Fibroblast of lung (primary cell): Measurements from ENCODE around the gene FTCDNL1. TPM values are rescaled to one million over a fixed set of nuclear protein-coding genes. Genes with fewer than 3 reads are reported as not detected.

Experiments
- DNase-seq, 2 donors: peaks; one replicate each; pipeline versions ENCODE4 v3.0.0 to v3.0.0-alpha.2; 2010; ENCODE audit warnings: low read depth in 2 of 2
- H2AFZ ChIP-seq: 2 replicates; pipeline ENCODE4 v1.5.1; 2012; ENCODE audit warnings: low read length, control low read depth, inconsistent platforms
- H3K27ac ChIP-seq: 2 replicates; pipeline ENCODE4 v1.5.1; 2011; ENCODE audit warnings: low read length, control low read depth; ENCODE audit not compliant: insufficient read depth
- H3K27me3 ChIP-seq: 2 replicates; pipeline ENCODE4 v1.5.1; 2011; ENCODE audit warnings: mild to moderate bottlenecking, low read length; ENCODE audit not compliant: control insufficient read depth, insufficient read depth
- H3K36me3 ChIP-seq: 2 replicates; pipeline ENCODE4 v1.5.1; 2011; ENCODE audit warnings: low read length; ENCODE audit not compliant: control insufficient read depth, insufficient read depth
- H3K4me1 ChIP-seq: 2 replicates; pipeline ENCODE4 v1.5.1; 2011; ENCODE audit warnings: low read length; ENCODE audit not compliant: control insufficient read depth, insufficient read depth; ENCODE audit errors: extremely low read depth
- H3K4me2 ChIP-seq: 2 replicates; pipeline ENCODE4 v1.5.1; 2011; ENCODE audit warnings: low read length, control low read depth; ENCODE audit not compliant: insufficient read depth; ENCODE audit errors: extremely low read depth
- H3K4me3 ChIP-seq, 4 experiments: fragments of 200-600 bp in 1 of 4; sonication (generic) in 1 of 4; replicated peaks in 1 of 4; 2 replicates each; pipeline ENCODE4 v1.5.1; 2011 to 2016; ENCODE audit warnings: low read length in 4 of 4, low read depth in 3 of 4, mild to moderate bottlenecking in 3 of 4, control low read depth in 2 of 4, inconsistent platforms in 1 of 4, mixed read lengths in 1 of 4; ENCODE audit not compliant: insufficient read depth in 1 of 4; ENCODE audit errors: control extremely low read depth in 1 of 4
- H3K79me2 ChIP-seq: 2 replicates; pipeline ENCODE4 v1.5.1; 2012; ENCODE audit warnings: mild to moderate bottlenecking, low read length, inconsistent platforms; ENCODE audit not compliant: control insufficient read depth, insufficient read depth
- H3K9ac ChIP-seq: 2 replicates; pipeline ENCODE4 v1.5.1; 2011; ENCODE audit warnings: mild to moderate bottlenecking, low read length, control low read depth; ENCODE audit not compliant: insufficient read depth
- H3K9me3 ChIP-seq: 2 replicates; pipeline ENCODE4 v1.5.1; 2012; ENCODE audit warnings: low read depth, low read length; ENCODE audit not compliant: control insufficient read depth, insufficient read depth
- H4K20me1 ChIP-seq: 2 replicates; pipeline ENCODE4 v1.5.1; 2011; ENCODE audit warnings: low read length; ENCODE audit not compliant: control insufficient read depth, insufficient read depth; ENCODE audit errors: extremely low read depth
- CTCF ChIP-seq, 2 donors: IDR thresholded peaks in 1 of 2; conservative IDR thresholded peaks in 1 of 2; 1 replicate in 1 of 2; 2 replicates in 1 of 2; pipeline ENCODE4 v1.5.1; 2011 to 2012; ENCODE audit warnings: low read length in 2 of 2, control low read depth in 1 of 2, inconsistent platforms in 1 of 2, low read depth in 1 of 2, mild to moderate bottlenecking in 1 of 2
- EZH2 ChIP-seq: IDR thresholded peaks from 2 replicates; pipeline ENCODE4 v1.5.1; 2012; ENCODE audit warnings: low read length, control low read depth, mild to moderate bottlenecking; ENCODE audit errors: missing control alignments
- polyA plus RNA-seq, 2 donors: library from polyadenylated mRNA; depleted of rRNA in 1 of 2; stranded (reverse) in 1 of 2; unstranded in 1 of 2; fragments of >200 nt; gene quantifications; 2 replicates each; pipeline ENCODE4 v1.2.1, GENCODE V29; 2011 to 2012; ENCODE audit warnings: missing spikeins in 1 of 2
- total RNA-seq: library from RNA; depleted of rRNA; stranded (reverse); fragments of >200 nt; gene quantifications from 2 replicates; pipeline ENCODE4 v1.2.1, GENCODE V29; 2014

FTCDNL1 gene
- total and polyA plus RNA-seq, 2 donors (not counting 1 experiment from before 2014, with no cell fraction given): 1.0 to 3.6 TPM

- no peaks in the 10 kb centered on the region for H3K36me3 ChIP-seq
- no peaks in the 10 kb centered on the region for H3K9me3 ChIP-seq
- no peaks in the 10 kb centered on the region for H3K4me1 ChIP-seq
- H3K27me3 ChIP-seq: no peaks in the 10 kb centered on the region
- no peaks in the 10 kb centered on the region for H4K20me1 ChIP-seq
- no peak overlapping the region for H3K4me2 ChIP-seq
- H3K9ac ChIP-seq: no peak overlapping the region
- no peak overlapping the region for H3K4me3 ChIP-seq
- no peak for DNase-seq
- H2AFZ ChIP-seq: no peak overlapping the region
- no peaks in the 10 kb centered on the region for H3K79me2 ChIP-seq
- no peak for TF ChIP-seq EZH2
- TF ChIP-seq CTCF (conservative IDR thresholded peaks at IDR 0.05 in 1 of 2, IDR thresholded peaks at IDR 0.05 in 1 of 2; ENCODE audit: low read depth in 1 of 2, low read length in 2 of 2): no peak
- no peak overlapping the region for H3K27ac ChIP-seq
Measured at GRCh38 chr2:199848389-199849130, 2.4 kb downstream of the FTCDNL1 start.

GRCh38 chr2:199847181-199847864 is 3.7 kb downstream of the FTCDNL1 start:
- no peaks in the 10 kb centered on the region for H4K20me1 ChIP-seq
- H2AFZ ChIP-seq: no peak overlapping the region
- H3K9ac ChIP-seq: no peak overlapping the region
- H3K79me2 ChIP-seq: no peaks in the 10 kb centered on the region
- TF ChIP-seq CTCF (conservative IDR thresholded peaks at IDR 0.05 in 1 of 2, IDR thresholded peaks at IDR 0.05 in 1 of 2; ENCODE audit: low read depth in 1 of 2, low read length in 2 of 2): no peak
- no peak for TF ChIP-seq EZH2
- no peaks in the 10 kb centered on the region for H3K4me1 ChIP-seq
- H3K4me2 ChIP-seq: no peak overlapping the region
- DNase-seq: no peak
- H3K27me3 ChIP-seq: no peaks in the 10 kb centered on the region
- no peak overlapping the region for H3K27ac ChIP-seq
- no peak overlapping the region for H3K4me3 ChIP-seq
- no peaks in the 10 kb centered on the region for H3K36me3 ChIP-seq
- no peaks in the 10 kb centered on the region for H3K9me3 ChIP-seq

- TF ChIP-seq EZH2 (no peak), CTCF (conservative IDR thresholded peaks at IDR 0.05 in 1 of 2, IDR thresholded peaks at IDR 0.05 in 1 of 2; ENCODE audit: low read depth in 1 of 2, low read length in 2 of 2) (no peak)
- H3K9me3 ChIP-seq: no peaks in the 10 kb centered on the region
- no peak overlapping the region for H3K4me2 ChIP-seq
- no peaks in the 10 kb centered on the region for H4K20me1 ChIP-seq
- no peaks in the 10 kb centered on the region for H3K27me3 ChIP-seq
- H3K27ac ChIP-seq: no peak overlapping the region
- no peaks in the 10 kb centered on the region for H3K4me1 ChIP-seq
- no peaks in the 10 kb centered on the region for H3K36me3 ChIP-seq
- no peak overlapping the region for H3K9ac ChIP-seq
- no peak for DNase-seq
- H3K4me3 ChIP-seq: no peak overlapping the region
- H2AFZ ChIP-seq: no peak overlapping the region
- H3K79me2 ChIP-seq: no peaks in the 10 kb centered on the region
Measured at GRCh38 chr2:199842631-199843395, 8.2 kb downstream of the FTCDNL1 start.
